Endodermal cell (in vitro differentiated cells): ENCODE results near the gene RBM38. TPM values are rescaled to one million over a fixed set of nuclear protein-coding genes. Genes with fewer than 3 reads are reported as not detected.

Source experiments
- DNase-seq: peaks from one replicate; pipeline ENCODE4 v3.0.0-alpha.2; 2017
- H3K27ac ChIP-seq: 2 replicates; pipeline ENCODE4 v1.5.1; 2013; ENCODE audit warnings: mild to moderate bottlenecking, low read depth, low read length, moderate library complexity
- H3K27me3 ChIP-seq: 2 replicates; pipeline ENCODE4 v1.6.1; 2013; ENCODE audit warnings: mild to moderate bottlenecking, low read length, moderate library complexity; ENCODE audit not compliant: insufficient read depth, control insufficient read depth, poor library complexity, severe bottlenecking
- H3K36me3 ChIP-seq: 2 replicates; pipeline ENCODE4 v1.7.0; 2013; ENCODE audit warnings: mild to moderate bottlenecking, low read length, moderate library complexity; ENCODE audit not compliant: control insufficient read depth, insufficient read depth
- H3K4me1 ChIP-seq: one replicate; pipeline ENCODE4 v1.7.0; 2013; ENCODE audit warnings: low read length; ENCODE audit not compliant: control insufficient read depth, insufficient read depth
- H3K4me3 ChIP-seq: 2 replicates; pipeline ENCODE4 v1.5.1; 2013; ENCODE audit warnings: mild to moderate bottlenecking, low read length, moderate library complexity
- H3K9ac ChIP-seq: 2 replicates; pipeline ENCODE4 v1.6.1; 2013; ENCODE audit warnings: mild to moderate bottlenecking, low read length, moderate library complexity; ENCODE audit not compliant: poor library complexity, severe bottlenecking; ENCODE audit errors: extremely low read depth
- H3K9me3 ChIP-seq: 2 replicates; pipeline ENCODE4 v1.6.1; 2013; ENCODE audit warnings: mild to moderate bottlenecking, low read length, moderate library complexity; ENCODE audit not compliant: control insufficient read depth
- H3K27ac Mint-ChIP-seq: 2 replicates; pipeline ENCODE4 v1.8.0; 2020; ENCODE audit warnings: mixed read lengths
- H3K27me3 Mint-ChIP-seq: 2 replicates; pipeline ENCODE4 v1.8.0; 2021; ENCODE audit warnings: mild to moderate bottlenecking, mixed read lengths; ENCODE audit not compliant: insufficient read depth
- H3K36me3 Mint-ChIP-seq: 2 replicates; pipeline ENCODE4 v1.8.0; 2020; ENCODE audit warnings: low read depth, mixed read lengths
- H3K4me1 Mint-ChIP-seq: 2 replicates; pipeline ENCODE4 v1.8.0; 2020; ENCODE audit warnings: mixed read lengths
- H3K4me3 Mint-ChIP-seq: 2 replicates; pipeline ENCODE4 v1.8.0; 2020; ENCODE audit warnings: mild to moderate bottlenecking, moderate library complexity, mixed read lengths
- H3K9me3 Mint-ChIP-seq: 2 replicates; pipeline ENCODE4 v1.8.0; 2020; ENCODE audit warnings: mild to moderate bottlenecking, mixed read lengths
- WGBS, 2 experiments: methylation state at CpG; one replicate each; pipeline versions ENCODE4 v1.1.5 to v1.1.7; 2013; ENCODE audit warnings: missing lambda C conversion rate in 2 of 2, mixed read lengths in 1 of 2; ENCODE audit not compliant: insufficient coverage in 1 of 2, insufficient read length in 1 of 2; 5-methylcytosine and 5-hydroxymethylcytosine counted together
- total RNA-seq, 2 donors: library from RNA; stranded (reverse); fragmentation: NEBNext Ultra II Directional in 1 of 2; extraction: Animal tissue kit (Norgen Biotek cat#: 25700) in 1 of 2; gene quantifications; 2 replicates in 1 of 2; 3 replicates in 1 of 2; pipeline ENCODE4 v1.2.1, GENCODE V29; 2021
- TF ChIP-seq, protein P1 (sequence below): fragments of 200-600 bp; sonication (generic); conservative IDR thresholded peaks from 2 replicates; pipeline ENCODE4 v1.5.0; 2021; ENCODE audit warnings: antibody characterized with exemption, mild to moderate bottlenecking

Gene RBM38
- total RNA-seq, 2 donors from 2014 or later, result 29.0 to 30.2 TPM

DNA sequence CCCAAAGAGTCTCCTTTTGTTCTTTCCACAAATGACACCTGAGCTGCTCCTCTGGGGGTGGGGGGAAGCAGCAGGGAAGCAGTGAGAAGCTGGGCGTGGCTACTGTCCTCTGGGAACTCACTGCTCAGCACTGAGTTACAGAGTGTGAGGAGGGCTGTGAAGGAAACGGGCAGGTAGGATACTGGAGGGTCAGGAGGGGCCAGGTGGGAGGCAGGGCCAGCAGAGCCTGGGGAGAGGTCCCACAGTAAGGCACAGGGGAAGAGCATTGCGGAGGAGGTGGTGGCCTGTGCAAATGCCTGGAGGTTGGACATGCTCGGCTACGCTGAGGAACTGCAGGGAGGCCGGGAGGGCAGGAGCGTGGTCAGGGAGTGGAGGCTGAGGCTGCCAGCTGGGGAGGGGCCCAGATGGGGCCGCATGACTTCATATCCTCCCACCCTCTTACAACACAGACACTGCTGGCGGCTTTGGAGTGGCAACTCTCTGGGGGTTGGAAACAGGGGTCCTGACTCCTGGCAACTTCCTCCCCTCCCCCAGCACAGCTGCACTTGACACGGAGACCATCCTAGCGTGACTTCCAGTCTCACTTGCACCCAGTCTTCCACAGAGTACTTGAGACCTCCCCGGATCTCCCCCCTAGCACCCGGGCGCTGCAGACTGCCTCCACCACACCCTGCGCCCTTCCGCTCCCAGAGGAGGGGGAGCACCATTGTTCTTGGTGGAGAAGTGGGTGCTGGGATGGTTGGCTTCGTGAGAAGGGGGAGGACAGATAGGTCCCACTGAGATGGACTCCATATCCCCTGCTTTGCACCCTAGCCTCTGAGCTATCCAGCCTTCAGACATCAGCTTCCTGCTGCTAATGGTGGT is 34.2 kb downstream of the RBM38 start:
- peak; percentile 70 for DNase-seq
- no peaks in the 10 kb centered on the region for H3K27me3 ChIP-seq
- no peaks in the 10 kb centered on the region for H3K4me1 ChIP-seq
- H3K4me1 Mint-ChIP-seq, result peaks cover 4% of the 10 kb centered on the region
- 79 to 81% methylated on average over 9 to 17 of the region's 17 CpGs for WGBS, 2 experiments
- H3K27ac Mint-ChIP-seq, result no peak overlapping the region
- no peak overlapping the region for H3K9ac ChIP-seq
- H3K9me3 Mint-ChIP-seq, result no peaks in the 10 kb centered on the region
- no peaks in the 10 kb centered on the region for H3K36me3 Mint-ChIP-seq
- no peak overlapping the region for H3K4me3 Mint-ChIP-seq
- no peak overlapping the region for H3K4me3 ChIP-seq
- no peak overlapping the region for H3K27ac ChIP-seq
- TF ChIP-seq, protein P1, sequence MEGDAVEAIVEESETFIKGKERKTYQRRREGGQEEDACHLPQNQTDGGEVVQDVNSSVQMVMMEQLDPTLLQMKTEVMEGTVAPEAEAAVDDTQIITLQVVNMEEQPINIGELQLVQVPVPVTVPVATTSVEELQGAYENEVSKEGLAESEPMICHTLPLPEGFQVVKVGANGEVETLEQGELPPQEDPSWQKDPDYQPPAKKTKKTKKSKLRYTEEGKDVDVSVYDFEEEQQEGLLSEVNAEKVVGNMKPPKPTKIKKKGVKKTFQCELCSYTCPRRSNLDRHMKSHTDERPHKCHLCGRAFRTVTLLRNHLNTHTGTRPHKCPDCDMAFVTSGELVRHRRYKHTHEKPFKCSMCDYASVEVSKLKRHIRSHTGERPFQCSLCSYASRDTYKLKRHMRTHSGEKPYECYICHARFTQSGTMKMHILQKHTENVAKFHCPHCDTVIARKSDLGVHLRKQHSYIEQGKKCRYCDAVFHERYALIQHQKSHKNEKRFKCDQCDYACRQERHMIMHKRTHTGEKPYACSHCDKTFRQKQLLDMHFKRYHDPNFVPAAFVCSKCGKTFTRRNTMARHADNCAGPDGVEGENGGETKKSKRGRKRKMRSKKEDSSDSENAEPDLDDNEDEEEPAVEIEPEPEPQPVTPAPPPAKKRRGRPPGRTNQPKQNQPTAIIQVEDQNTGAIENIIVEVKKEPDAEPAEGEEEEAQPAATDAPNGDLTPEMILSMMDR, result no peak
- H3K27me3 Mint-ChIP-seq, result no peaks in the 10 kb centered on the region
- no peaks in the 10 kb centered on the region for H3K36me3 ChIP-seq
- H3K9me3 ChIP-seq, result no peaks in the 10 kb centered on the region

DNA sequence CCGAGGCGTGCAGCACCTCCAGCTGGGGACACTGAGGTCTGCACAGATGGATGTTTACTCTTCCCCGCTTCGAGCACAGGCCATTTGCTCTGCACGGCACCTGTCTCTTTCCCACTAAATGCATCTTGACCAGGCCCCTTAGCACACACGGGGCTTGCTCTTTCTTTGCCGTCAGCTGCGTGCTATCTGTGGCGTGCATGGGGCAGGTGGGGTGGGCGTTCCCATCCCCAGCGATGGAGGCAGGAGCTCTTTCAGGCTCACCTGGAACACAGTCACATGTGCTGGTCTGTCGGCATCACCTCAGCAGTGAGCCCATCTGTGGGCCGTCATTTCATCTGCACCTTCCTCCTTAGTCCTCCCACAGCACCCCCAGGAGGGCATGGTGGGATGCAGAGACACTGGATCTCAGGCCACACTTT is 35.1 kb downstream of the RBM38 start:
- no peaks in the 10 kb centered on the region for H3K9me3 ChIP-seq
- H3K4me1 ChIP-seq, result no peaks in the 10 kb centered on the region
- H3K9ac ChIP-seq, result no peak overlapping the region
- no peaks in the 10 kb centered on the region for H3K27me3 Mint-ChIP-seq
- no peaks in the 10 kb centered on the region for H3K9me3 Mint-ChIP-seq
- 89 to 93% methylated on average over 12 to 13 of the region's 13 CpGs for WGBS, 2 experiments
- H3K27me3 ChIP-seq, result no peaks in the 10 kb centered on the region
- no peaks in the 10 kb centered on the region for H3K36me3 Mint-ChIP-seq
- no peak overlapping the region for H3K27ac ChIP-seq
- H3K36me3 ChIP-seq, result no peaks in the 10 kb centered on the region
- no peak overlapping the region for H3K4me3 Mint-ChIP-seq
- H3K27ac Mint-ChIP-seq, result no peak overlapping the region
- peaks cover 4% of the 10 kb centered on the region for H3K4me1 Mint-ChIP-seq
- H3K4me3 ChIP-seq, result no peak overlapping the region
- TF ChIP-seq, protein P1, result no peak
- DNase-seq, result no peak

DNA sequence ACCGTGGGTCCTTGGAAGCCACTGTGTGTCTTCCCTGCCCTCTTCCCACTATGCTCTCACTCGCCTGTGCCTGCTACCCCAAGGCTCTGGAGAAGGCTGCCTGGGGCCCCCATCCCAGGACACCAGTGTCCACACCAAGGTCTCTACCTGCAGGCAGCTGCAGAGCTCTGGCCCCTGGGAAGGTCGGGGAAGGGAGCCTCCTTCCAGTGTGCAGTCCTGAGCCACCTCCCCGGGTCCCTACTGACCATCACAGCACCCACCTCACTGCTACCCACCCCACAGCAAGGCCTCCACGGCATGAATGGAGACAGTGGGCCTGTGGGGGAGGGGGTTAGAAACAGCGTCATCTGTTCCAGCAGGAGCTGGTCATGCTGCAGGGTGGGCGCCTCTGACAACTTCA is 35.6 kb downstream of the RBM38 start:
- H3K9ac ChIP-seq, result no peak overlapping the region
- H3K9me3 ChIP-seq, result no peaks in the 10 kb centered on the region
- H3K9me3 Mint-ChIP-seq, result no peaks in the 10 kb centered on the region
- H3K4me3 Mint-ChIP-seq, result no peak overlapping the region
- no peaks in the 10 kb centered on the region for H3K27me3 Mint-ChIP-seq
- H3K4me1 Mint-ChIP-seq, result peaks cover 4% of the 10 kb centered on the region
- H3K27ac Mint-ChIP-seq, result no peak overlapping the region
- H3K4me1 ChIP-seq, result no peaks in the 10 kb centered on the region
- WGBS, 2 experiments, result 90 to 95% methylated on average over 2 to 5 of the region's 7 CpGs
- H3K4me3 ChIP-seq, result no peak overlapping the region
- no peaks in the 10 kb centered on the region for H3K36me3 Mint-ChIP-seq
- H3K27ac ChIP-seq, result no peak overlapping the region
- no peak for DNase-seq
- TF ChIP-seq, protein P1, result no peak
- H3K36me3 ChIP-seq, result no peaks in the 10 kb centered on the region
- no peaks in the 10 kb centered on the region for H3K27me3 ChIP-seq
